Measurements from ENCODE around the gene BRINP2.
"Not testable (repeated sequence)": the region's sequence is repeated elsewhere in the genome, so short reads cannot be mapped to it uniquely, and the experiment has no call there.

The BRINP2 gene

DNA sequence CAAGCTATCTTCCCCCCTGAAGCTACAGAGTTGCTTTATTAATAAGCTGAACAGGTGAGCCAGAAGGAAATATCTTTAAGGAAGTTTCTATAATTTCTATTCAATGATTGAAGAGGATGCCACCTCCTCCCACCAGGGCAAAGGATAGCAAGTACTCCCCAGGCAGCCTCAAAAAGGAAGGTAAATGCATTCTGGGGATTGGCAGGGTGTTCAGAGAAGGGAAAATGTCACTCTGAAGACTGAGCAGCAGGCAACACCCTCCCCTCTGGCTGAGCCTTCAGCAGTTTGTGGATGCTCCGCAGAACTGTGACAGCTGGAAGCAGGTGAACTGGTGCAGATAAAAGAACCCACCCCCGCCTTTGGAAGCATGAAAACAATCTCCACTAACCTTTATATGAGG is 140.8 kb downstream of the BRINP2 start:
- DNase-seq (ENCODE audit: low spot score), result no peak

DNA sequence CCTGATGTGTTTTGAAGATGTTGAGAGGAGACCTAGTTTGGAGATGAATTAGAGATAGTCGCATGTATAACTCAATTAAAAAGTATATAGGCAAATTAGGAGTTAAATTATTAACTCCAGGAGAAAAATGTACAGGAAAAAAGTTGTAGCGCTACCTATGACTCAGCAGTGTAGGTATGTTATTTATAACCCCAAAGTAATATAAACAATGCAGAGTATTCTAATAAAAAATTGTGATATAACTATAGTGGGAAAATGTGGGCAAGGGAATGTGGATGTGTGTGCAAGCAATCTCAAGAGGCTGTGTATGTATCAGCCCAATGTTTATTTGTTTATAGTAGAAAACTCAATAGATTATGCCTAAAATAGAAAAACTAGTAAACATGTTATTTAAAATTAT is 144.5 kb downstream of the BRINP2 start:
- DNase-seq (ENCODE audit: low spot score), result no peak

DNA sequence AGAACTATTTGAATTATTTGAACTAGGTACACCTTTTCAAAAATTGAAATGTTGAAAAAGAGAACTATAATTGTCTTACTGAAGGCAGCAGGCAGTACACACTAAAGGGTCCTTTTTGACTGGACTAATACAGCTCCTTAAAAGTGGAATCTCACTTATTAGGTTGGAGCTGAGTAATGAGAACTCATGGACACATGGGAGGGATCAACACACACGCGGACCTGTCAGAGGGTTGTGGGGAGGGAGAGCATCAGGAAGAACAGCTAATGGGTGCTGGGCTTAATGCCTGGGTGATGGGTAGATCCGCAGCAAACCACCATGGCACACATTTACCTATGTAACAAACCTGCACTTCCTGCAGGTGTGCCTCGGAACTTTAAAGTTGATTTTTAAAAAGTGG is 145.0 kb downstream of the BRINP2 start:
- DNase-seq (ENCODE audit: low spot score), result no peak

- not testable (repeated sequence) for DNase-seq (ENCODE audit: low spot score)
These were observed 150.7 kb downstream of the BRINP2 start for GRCh38 chr1:177321434-177321833.

DNA sequence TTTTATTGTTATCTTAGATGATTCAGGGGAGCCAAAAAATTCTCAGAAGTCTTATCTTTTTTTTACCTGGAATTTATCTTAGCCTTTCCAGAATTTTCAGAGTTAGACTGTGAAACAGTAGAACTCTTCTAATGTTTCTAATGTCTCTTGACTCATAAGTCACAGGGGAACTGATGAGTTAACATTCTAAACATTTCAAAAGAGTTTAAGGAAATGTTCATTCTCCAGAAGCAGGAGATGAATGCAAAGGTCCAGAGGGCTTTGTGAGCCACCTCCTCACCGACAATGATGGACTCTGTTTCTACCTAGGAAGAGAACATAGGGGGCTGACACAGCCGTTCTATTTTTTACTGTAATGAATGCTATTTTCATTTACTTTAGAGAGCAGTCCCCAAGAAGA is 157.5 kb downstream of the BRINP2 start:
- DNase-seq (ENCODE audit: low spot score), result no peak

DNA sequence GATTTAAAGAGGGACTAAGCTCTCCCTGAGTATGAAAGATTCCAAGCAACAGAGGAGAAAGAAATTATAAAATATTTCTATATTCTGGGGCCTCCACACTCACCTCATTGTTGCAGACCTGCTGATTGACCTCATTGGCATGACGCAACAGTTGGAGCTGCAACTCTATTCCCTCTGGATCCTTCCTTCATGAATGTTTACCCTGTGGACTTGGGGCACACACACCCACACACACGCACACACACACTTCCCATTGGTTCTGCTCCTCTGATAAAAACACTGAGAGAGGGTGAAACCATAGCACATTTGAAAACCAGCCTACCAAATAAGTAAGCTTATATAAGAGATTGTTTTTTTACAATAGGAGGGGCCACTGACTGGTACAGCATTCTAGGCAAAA is 159.1 kb downstream of the BRINP2 start:
- no peak for DNase-seq (ENCODE audit: low spot score)
